ENCODE measurements around the gene AMBRA1.

Gene AMBRA1

GRCh38 chr11:46348566-46349401 is 245.0 kb downstream of the AMBRA1 start:
- peak overlapping the region; percentile 87 to 96 for H3K9ac ChIP-seq (ENCODE audit: low read depth in 1 of 2, low read length in 2 of 2)
- H3K9me3 ChIP-seq (ENCODE audit: control insufficient read depth in 1 of 2, low read length in 2 of 2) = no peaks in the 10 kb centered on the region
- peaks cover 61% of the 10 kb centered on the region in 2 donors for H3K4me1 ChIP-seq (ENCODE audit: control insufficient read depth in 1 of 2, insufficient read depth in 2 of 2, low read length in 2 of 2)
- H3K27me3 ChIP-seq (ENCODE audit: control insufficient read depth in 1 of 2, insufficient read depth in 2 of 2, low read length in 2 of 2) = no peaks in the 10 kb centered on the region
- H3K4me3 ChIP-seq (ENCODE audit: low read depth in 1 of 2, low read length in 2 of 2) = peak overlapping the region; percentile 92 to 93
- peak overlapping the region; percentile 81 for H3K27ac ChIP-seq (ENCODE audit: low read depth, low read length)
- H3K36me3 ChIP-seq (ENCODE audit: control insufficient read depth in 1 of 2, insufficient read depth in 2 of 2, low read length in 2 of 2) = no peaks in the 10 kb centered on the region

DNA sequence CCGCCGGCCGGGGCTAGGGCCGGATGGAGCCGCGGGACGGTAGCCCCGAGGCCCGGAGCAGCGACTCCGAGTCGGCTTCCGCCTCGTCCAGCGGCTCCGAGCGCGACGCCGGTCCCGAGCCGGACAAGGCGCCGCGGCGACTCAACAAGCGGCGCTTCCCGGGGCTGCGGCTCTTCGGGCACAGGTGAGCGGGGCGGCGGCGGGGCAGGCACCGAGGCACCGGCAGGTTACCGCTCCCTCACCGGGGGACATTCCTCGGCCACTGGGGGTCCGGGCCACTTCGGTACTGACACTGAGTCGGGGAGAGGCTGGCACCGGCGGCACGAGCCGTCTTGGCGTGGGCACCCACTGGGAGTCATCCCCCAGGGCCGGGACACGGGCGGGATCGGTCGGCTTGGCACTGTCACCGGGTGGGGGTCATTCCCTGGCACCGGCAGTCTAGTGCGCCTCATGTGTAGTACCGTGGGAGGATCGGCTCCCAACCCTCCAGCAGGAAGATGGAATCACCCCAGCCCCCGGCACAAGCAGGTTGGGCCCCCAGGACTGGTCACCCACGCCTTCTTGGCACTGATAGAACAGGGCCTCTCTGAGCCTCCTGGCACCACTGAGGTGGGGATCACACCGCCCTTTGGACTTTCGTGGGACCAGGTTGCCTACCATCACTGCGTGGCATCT is 246.0 kb downstream of the AMBRA1 start:
- H3K36me3 ChIP-seq (ENCODE audit: control insufficient read depth in 1 of 2, insufficient read depth in 2 of 2, low read length in 2 of 2) = no peaks in the 10 kb centered on the region
- H3K27ac ChIP-seq (ENCODE audit: low read depth, low read length) = peak overlapping the region; percentile 81
- peaks cover 55 to 59% of the 10 kb centered on the region in 2 donors for H3K4me1 ChIP-seq (ENCODE audit: control insufficient read depth in 1 of 2, insufficient read depth in 2 of 2, low read length in 2 of 2)
- no peaks in the 10 kb centered on the region for H3K27me3 ChIP-seq (ENCODE audit: control insufficient read depth in 1 of 2, insufficient read depth in 2 of 2, low read length in 2 of 2)
- H3K4me3 ChIP-seq (ENCODE audit: low read depth in 1 of 2, low read length in 2 of 2) = peak overlapping the region; percentile 92 to 93
- H3K9ac ChIP-seq (ENCODE audit: low read depth in 1 of 2, low read length in 2 of 2) = peak overlapping the region; percentile 87 to 96
- H3K9me3 ChIP-seq (ENCODE audit: control insufficient read depth in 1 of 2, low read length in 2 of 2) = no peaks in the 10 kb centered on the region

- Histone ChIP-seq H3K27ac (ENCODE audit: low read depth, low read length) (peak within 1 kb of the TSS; percentile 81), H3K9me3 (ENCODE audit: control insufficient read depth in 1 of 2, low read length in 2 of 2) (no peaks in the 10 kb centered on the region), H3K4me1 (ENCODE audit: control insufficient read depth in 1 of 2, insufficient read depth in 2 of 2, low read length in 2 of 2) (peaks cover 52 to 56% of the 10 kb centered on the region in 2 donors), H3K9ac (ENCODE audit: low read depth in 1 of 2, low read length in 2 of 2) (peak within 1 kb of the TSS; percentile 87 to 96), H3K27me3 (ENCODE audit: control insufficient read depth in 1 of 2, insufficient read depth in 2 of 2, low read length in 2 of 2) (no peaks in the 10 kb centered on the region), H3K4me3 (ENCODE audit: low read depth in 1 of 2, low read length in 2 of 2) (peak within 1 kb of the TSS; percentile 92 to 93), H3K36me3 (ENCODE audit: control insufficient read depth in 1 of 2, insufficient read depth in 2 of 2, low read length in 2 of 2) (no peaks in the 10 kb centered on the region)
These were observed 246.8 kb downstream of the AMBRA1 start, which contains the start of gene DGKZ for GRCh38 chr11:46346886-46347636. DGKZ (plus strand) TSS chr11:46347463; CDS start chr11:46347660, 197 bp downstream.
